ENCODE measurements around the gene RAB30. TPM values are rescaled to one million over a fixed set of nuclear protein-coding genes. Genes with fewer than 3 reads are reported as not detected.

The RAB30 gene
- total and polyA plus RNA-seq, 2 donors (not counting 3 experiments of a cell fraction or from before 2014, with no cell fraction given) = 4.1 to 14.6 TPM

DNA sequence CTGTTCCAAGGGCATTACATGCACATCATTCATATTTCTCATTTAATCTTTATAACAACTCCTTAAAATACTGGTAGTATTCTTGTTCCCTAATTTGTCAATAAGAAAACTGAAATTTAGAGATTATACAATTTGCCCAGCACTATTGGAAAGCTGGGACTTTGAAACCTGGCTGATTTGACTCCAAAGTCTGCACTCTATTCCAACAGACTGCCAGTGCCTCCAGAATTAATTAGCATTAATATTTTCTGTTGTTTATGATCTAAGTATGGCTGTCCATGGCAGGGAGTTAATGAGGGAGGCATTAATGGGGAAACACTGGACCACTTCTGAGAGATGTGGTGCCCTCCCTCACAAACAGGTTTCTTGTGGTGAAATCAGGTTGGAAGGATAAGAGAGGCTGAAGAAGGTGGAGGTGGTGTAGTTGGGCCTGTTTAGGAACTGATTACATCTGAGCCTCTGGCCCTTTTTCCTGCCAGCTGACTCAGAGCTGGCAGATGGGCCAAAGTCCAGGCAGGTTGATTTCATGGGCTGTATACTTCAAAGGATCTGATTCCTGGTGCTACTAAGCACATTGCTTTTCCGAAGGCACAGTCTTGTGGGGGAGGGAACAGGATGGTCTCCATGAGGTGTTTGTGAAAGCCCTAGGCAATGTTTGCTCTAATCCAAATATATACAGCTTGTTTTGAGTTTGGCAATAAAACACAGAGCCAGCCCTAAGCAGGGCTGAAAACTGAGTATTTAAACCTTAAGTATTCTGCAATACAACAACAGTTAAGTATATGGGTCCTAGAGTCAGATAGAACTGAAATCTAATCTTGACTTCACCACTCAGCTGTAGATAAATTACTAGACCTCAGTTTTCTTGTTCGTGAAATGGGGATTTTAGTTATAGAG is 21.0 kb upstream of the RAB30 start:
- intact Hi-C loops (cut with micrococcal nuclease) = no loop called here
- POLR2A ChIA-PET = interaction anchor here (0.7 to 1.6 kb wide), 2 partner anchors 13 to 64 kb away, joined by 3 to 4 read pairs; partner anchors contain the start of gene PCF11
- no TSS peak for BruUV-seq (replicated peaks)

GRCh38 chr11:83088965-83089364 is 17.3 kb upstream of the RAB30 start:
- no peak overlapping the region for H3K4me3 ChIP-seq (replicated peaks in 1 of 3; ENCODE audit: insufficient read depth in 1 of 3, low read depth in 1 of 3, low read length in 3 of 3)
- no peak for FAIRE-seq
- DNase-seq (ENCODE audit: low read depth, low spot score) = no peak
- H3K79me2 ChIP-seq (ENCODE audit: control insufficient read depth, insufficient read depth, low read length) = no peaks in the 10 kb centered on the region
- intact Hi-C loops (cut with micrococcal nuclease) = loop anchor here (5.0 kb wide), 2 partner anchors 68 to 182 kb away; partner anchors contain the start of gene PCF11
- TF ChIP-seq CTCF (IDR thresholded peaks at IDR 0.05; ENCODE audit: extremely low read depth in 1 of 2, insufficient read depth in 1 of 2, low read depth in 1 of 2, low read length in 2 of 2) (no peak), MYC (IDR thresholded peaks at IDR 0.05; ENCODE audit: low read depth, low read length) (no peak), JUN (IDR thresholded peaks at IDR 0.05; ENCODE audit: borderline replicate concordance, insufficient read depth, insufficient read length, low read depth) (no peak), GATA2 (IDR thresholded peaks at IDR 0.05; ENCODE audit: insufficient read depth, insufficient read length, low read depth, low read length) (no peak), POLR2AphosphoS5 (IDR thresholded peaks at IDR 0.05; ENCODE audit: insufficient read depth, low read depth, low read length) (no peak), EZH2 (IDR thresholded peaks at IDR 0.05; ENCODE audit: borderline replicate concordance, low read depth, low read length, severe bottlenecking) (no peak)
- TF ChIP-seq, protein P1, sequence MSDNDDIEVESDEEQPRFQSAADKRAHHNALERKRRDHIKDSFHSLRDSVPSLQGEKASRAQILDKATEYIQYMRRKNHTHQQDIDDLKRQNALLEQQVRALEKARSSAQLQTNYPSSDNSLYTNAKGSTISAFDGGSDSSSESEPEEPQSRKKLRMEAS (IDR thresholded peaks at IDR 0.05; ENCODE audit: insufficient read depth, insufficient read length) = no peak
- no TSS peak for BruUV-seq (replicated peaks)
- no peaks in the 10 kb centered on the region for H4K20me1 ChIP-seq (replicated peaks; ENCODE audit: control insufficient read depth, extremely low read depth, insufficient read depth, low read length)
- CTCF ChIA-PET = interaction anchor here (1.0 to 1.3 kb wide), 5 partner anchors 11 to 143 kb away, joined by 3 read pairs; no protein-coding TSS in a partner anchor
- H3K36me3 ChIP-seq (ENCODE audit: control insufficient read depth in 2 of 2, extremely low read depth in 1 of 2, insufficient read depth in 2 of 2, low read length in 2 of 2) = no peaks in the 10 kb centered on the region
- H3K4me1 ChIP-seq (ENCODE audit: control insufficient read depth, extremely low read depth, insufficient read depth, low read length) = peaks cover 5% of the 10 kb centered on the region
- no peak overlapping the region for H3K9ac ChIP-seq (replicated peaks; ENCODE audit: extremely low read depth, insufficient read depth, low read length)
- no peaks in the 10 kb centered on the region for H3K9me3 ChIP-seq (replicated peaks; ENCODE audit: control insufficient read depth, insufficient read depth, low read length)
- no peak overlapping the region for H3K27ac ChIP-seq (ENCODE audit: insufficient read depth, low read depth, low read length)
- no peak overlapping the region for H3K4me2 ChIP-seq (ENCODE audit: insufficient read depth, low read length)
- POLR2A ChIA-PET = interaction anchor here (0.7 to 1.4 kb wide), 2 partner anchors 67 to 168 kb away, joined by 4 read pairs; partner anchors contain the start of gene PCF11
- H3K9me1 ChIP-seq (replicated peaks; ENCODE audit: control insufficient read depth, extremely low read depth, insufficient read depth, low read length) = no peaks in the 10 kb centered on the region
- H3K27me3 ChIP-seq (ENCODE audit: control insufficient read depth in 2 of 2, insufficient read depth in 2 of 2, low read length in 2 of 2) = no peaks in the 10 kb centered on the region
- dilution Hi-C loops (cut with MboI; ENCODE audit: extremely low pct_ligation_motif_present, low sequenced_read_pairs) = no loop called here
- no peak overlapping the region for H2AFZ ChIP-seq (ENCODE audit: low read depth, low read length)

More for the DNA sequence above, 21.0 kb upstream of the RAB30 start:
- CTCF ChIA-PET = interaction anchor here (1.0 to 1.8 kb wide), 2 partner anchors 8 to 14 kb away, joined by 3 to 6 read pairs; no protein-coding TSS in a partner anchor
- Histone ChIP-seq H2AFZ (ENCODE audit: low read depth, low read length) (no peak overlapping the region), H3K4me3 (replicated peaks in 1 of 3; ENCODE audit: insufficient read depth in 1 of 3, low read depth in 1 of 3, low read length in 3 of 3) (no peak overlapping the region), H3K9me3 (replicated peaks; ENCODE audit: control insufficient read depth, insufficient read depth, low read length) (no peaks in the 10 kb centered on the region), H3K9me1 (replicated peaks; ENCODE audit: control insufficient read depth, extremely low read depth, insufficient read depth, low read length) (no peaks in the 10 kb centered on the region), H3K9ac (replicated peaks; ENCODE audit: extremely low read depth, insufficient read depth, low read length) (no peak overlapping the region), H3K4me1 (ENCODE audit: control insufficient read depth, extremely low read depth, insufficient read depth, low read length) (peaks cover 5% of the 10 kb centered on the region), H3K36me3 (ENCODE audit: control insufficient read depth in 2 of 2, extremely low read depth in 1 of 2, insufficient read depth in 2 of 2, low read length in 2 of 2) (no peaks in the 10 kb centered on the region), H3K79me2 (ENCODE audit: control insufficient read depth, insufficient read depth, low read length) (no peaks in the 10 kb centered on the region), H3K27me3 (ENCODE audit: control insufficient read depth in 2 of 2, insufficient read depth in 2 of 2, low read length in 2 of 2) (no peaks in the 10 kb centered on the region), H4K20me1 (replicated peaks; ENCODE audit: control insufficient read depth, extremely low read depth, insufficient read depth, low read length) (no peaks in the 10 kb centered on the region), H3K4me2 (ENCODE audit: insufficient read depth, low read length) (no peak overlapping the region), H3K27ac (ENCODE audit: insufficient read depth, low read depth, low read length) (no peak overlapping the region)
- TF ChIP-seq MYC (IDR thresholded peaks at IDR 0.05; ENCODE audit: low read depth, low read length) (no peak), POLR2AphosphoS5 (IDR thresholded peaks at IDR 0.05; ENCODE audit: insufficient read depth, low read depth, low read length) (no peak), GATA2 (IDR thresholded peaks at IDR 0.05; ENCODE audit: insufficient read depth, insufficient read length, low read depth, low read length) (peak; percentile 81)
- DNase-seq (ENCODE audit: low read depth, low spot score) (peak; percentile 34), FAIRE-seq (no peak)
- dilution Hi-C loops (cut with MboI; ENCODE audit: extremely low pct_ligation_motif_present, low sequenced_read_pairs) = no loop called here
